CD14-positive monocyte (primary cell): ENCODE data around the gene HMOX1. TPM values are rescaled to one million over a fixed set of nuclear protein-coding genes. Genes with fewer than 3 reads are reported as not detected.

Experiments used
- DNase-seq, 3 donors: peaks; one replicate each; pipeline ENCODE4 v3.0.0-alpha.2; 2011 to 2022
- H2AFZ ChIP-seq: 2 replicates; pipeline ENCODE4 v1.6.0; 2012; ENCODE audit warnings: mild to moderate bottlenecking, low read depth, low read length, inconsistent platforms; ENCODE audit not compliant: insufficient read depth, poor library complexity, severe bottlenecking
- H3K27ac ChIP-seq, 2 donors: 1 replicate in 1 of 2; 2 replicates in 1 of 2; pipeline ENCODE4 v1.5.1; 2012 to 2013; ENCODE audit warnings: low read length in 2 of 2, control low read depth in 1 of 2, inconsistent platforms in 1 of 2, low read depth in 1 of 2, mild to moderate bottlenecking in 1 of 2
- H3K27me3 ChIP-seq, 2 donors: one replicate each; pipeline versions ENCODE4 v1.6.0 to v1.6.1; 2011 to 2013; ENCODE audit warnings: low read length in 2 of 2; ENCODE audit not compliant: control insufficient read depth in 2 of 2, insufficient read depth in 2 of 2
- H3K36me3 ChIP-seq, 2 donors: replicated peaks in 1 of 2; 1 replicate in 1 of 2; 2 replicates in 1 of 2; pipeline versions ENCODE4 v1.5.1 to v1.6.1; 2012 to 2013; ENCODE audit warnings: low read length in 2 of 2, control low read depth in 1 of 2, inconsistent platforms in 1 of 2, mild to moderate bottlenecking in 1 of 2; ENCODE audit not compliant: insufficient read depth in 2 of 2, control insufficient read depth in 1 of 2
- H3K4me1 ChIP-seq, 2 donors: 1 replicate in 1 of 2; 2 replicates in 1 of 2; pipeline versions ENCODE4 v1.5.1 to v1.6.1; 2012 to 2013; ENCODE audit warnings: low read length in 2 of 2, control low read depth in 1 of 2, inconsistent platforms in 1 of 2, mild to moderate bottlenecking in 1 of 2, moderate library complexity in 1 of 2; ENCODE audit not compliant: insufficient read depth in 2 of 2, control insufficient read depth in 1 of 2
- H3K4me2 ChIP-seq: replicated peaks from 2 replicates; pipeline ENCODE3; 2012; ENCODE audit warnings: low read length, moderate library complexity, mild to moderate bottlenecking; ENCODE audit not compliant: poor library complexity, severe bottlenecking; ENCODE audit errors: extremely low read depth
- H3K4me3 ChIP-seq, 3 experiments: fragments of 200-600 bp in 1 of 3; sonication (generic) in 1 of 3; replicated peaks in 1 of 3; 1 replicate in 2 of 3; 2 replicates in 1 of 3; pipeline ENCODE4 v1.5.1; 2011 to 2013; ENCODE audit warnings: low read length in 3 of 3, mild to moderate bottlenecking in 3 of 3, control low read depth in 2 of 3, low read depth in 2 of 3, inconsistent platforms in 1 of 3, moderate library complexity in 1 of 3
- H3K79me2 ChIP-seq: 2 replicates; pipeline ENCODE4 v1.6.0; 2012; ENCODE audit warnings: mild to moderate bottlenecking, control low read depth, inconsistent platforms, low read length, moderate library complexity; ENCODE audit not compliant: insufficient read depth
- H3K9ac ChIP-seq: 2 replicates; pipeline ENCODE4 v1.6.0; 2017; ENCODE audit warnings: low read length, mild to moderate bottlenecking; ENCODE audit not compliant: insufficient read depth, poor library complexity, severe bottlenecking
- H3K9me3 ChIP-seq, 2 donors: replicated peaks in 1 of 2; 1 replicate in 1 of 2; 2 replicates in 1 of 2; pipeline versions ENCODE4 v1.5.1 to v1.6.1; 2012 to 2013; ENCODE audit warnings: low read length in 2 of 2, control low read depth in 1 of 2; ENCODE audit not compliant: control insufficient read depth in 1 of 2, insufficient read depth in 1 of 2
- H4K20me1 ChIP-seq: 2 replicates; pipeline ENCODE4 v1.6.0; 2012; ENCODE audit warnings: mild to moderate bottlenecking, low read length, control low read depth, moderate library complexity; ENCODE audit not compliant: insufficient read depth
- H3K27ac Mint-ChIP-seq, 7 donors: one replicate each; pipeline ENCODE4 v1.8.0; 2020; ENCODE audit warnings: mild to moderate bottlenecking in 7 of 7, mixed read lengths in 7 of 7, moderate library complexity in 6 of 7, inconsistent platforms in 2 of 7
- H3K27me3 Mint-ChIP-seq, 3 donors: one replicate each; pipeline ENCODE4 v1.8.0; 2021 to 2022; ENCODE audit warnings: low read depth in 3 of 3, mild to moderate bottlenecking in 3 of 3, mixed read lengths in 3 of 3, moderate library complexity in 3 of 3, inconsistent platforms in 1 of 3
- H3K36me3 Mint-ChIP-seq, 2 donors: one replicate each; pipeline ENCODE4 v1.8.0; 2020; ENCODE audit warnings: mixed read lengths in 2 of 2, inconsistent platforms in 1 of 2, mild to moderate bottlenecking in 1 of 2
- H3K4me1 Mint-ChIP-seq: one replicate; pipeline ENCODE4 v1.8.0; 2020; ENCODE audit warnings: mild to moderate bottlenecking, mixed read lengths
- H3K4me3 Mint-ChIP-seq, 2 donors: one replicate each; pipeline ENCODE4 v1.8.0; 2020; ENCODE audit warnings: mild to moderate bottlenecking in 2 of 2, mixed read lengths in 2 of 2, moderate library complexity in 1 of 2
- H3K9me3 Mint-ChIP-seq, 7 donors: one replicate each; pipeline ENCODE4 v1.8.0; 2020 to 2022; ENCODE audit warnings: mixed read lengths in 7 of 7, mild to moderate bottlenecking in 6 of 7, moderate library complexity in 6 of 7, inconsistent platforms in 2 of 7
- CTCF ChIP-seq: fragments of 200-600 bp; IDR thresholded peaks from one replicate; pipeline ENCODE4 v1.8.0; 2022; ENCODE audit warnings: antibody characterized with exemption, mild to moderate bottlenecking
- WGBS: methylation state at CpG from one replicate; pipeline ENCODE4 v1.1.5; 2013; ENCODE audit warnings: missing lambda C conversion rate; ENCODE audit not compliant: insufficient coverage; 5-methylcytosine and 5-hydroxymethylcytosine counted together
- intact Hi-C, 2 donors: fragments of 100-400 bp; cut with micrococcal nuclease; formaldehyde crosslinking; loops; one replicate each; pipeline versions ENCODE4 v1.15.0 to v1.15.1; 2023
- polyA plus RNA-seq, 3 donors: library from polyadenylated mRNA; depleted of rRNA in 1 of 3; unstranded in 2 of 3; stranded (reverse) in 1 of 3; fragments of 300-500 nt in 2 of 3; fragments of >200 nt in 1 of 3; fragmentation: Illumina TruSeq in 2 of 3; gene quantifications; 1 replicate in 2 of 3; 2 replicates in 1 of 3; pipeline ENCODE4 v1.2.3, GENCODE V29; 2012 to 2021

The HMOX1 gene
- polyA plus RNA-seq, 3 donors: 180 to 233 (median 193) TPM

- DNase-seq: no peak
- Histone ChIP-seq H3K4me3 (no peak overlapping the region), H3K36me3 (peaks cover 0 to 9% of the 10 kb centered on the region in 2 donors), H3K9ac (no peak overlapping the region), H3K79me2 (no peaks in the 10 kb centered on the region), H3K4me1 (no peaks in the 10 kb centered on the region), H3K9me3 (no peaks in the 10 kb centered on the region), H4K20me1 (no peaks in the 10 kb centered on the region), H2AFZ (no peak overlapping the region), H3K27me3 (no peaks in the 10 kb centered on the region), H3K4me2 (no peak overlapping the region), H3K27ac (no peak overlapping the region)
- TF ChIP-seq CTCF: no peak
- Mint-ChIP-seq H3K27me3 (peaks cover 0 to 2% (median 2%) of the 10 kb centered on the region in 3 donors), H3K36me3 (peaks cover 24 to 36% of the 10 kb centered on the region in 2 donors), H3K9me3 (peaks cover 0 to 9% (median 0%) of the 10 kb centered on the region in 7 donors), H3K4me3 (no peak overlapping the region), H3K27ac (peak overlapping the region in 1 of 7 donors; percentile 86), H3K4me1 (no peaks in the 10 kb centered on the region)
- intact Hi-C loops: no loop called here
- 71% methylated on average over 9 of the region's 9 CpGs for WGBS
Measured at GRCh38 chr22:35441489-35442100, 60.7 kb downstream of the HMOX1 start.

GRCh38 chr22:35442471-35442870 is 61.6 kb downstream of the HMOX1 start:
- H3K27ac ChIP-seq: no peak overlapping the region
- H3K27me3 ChIP-seq: no peaks in the 10 kb centered on the region
- no peak overlapping the region for H2AFZ ChIP-seq
- no peaks in the 10 kb centered on the region for H4K20me1 ChIP-seq
- H3K4me1 ChIP-seq: no peaks in the 10 kb centered on the region
- no peaks in the 10 kb centered on the region for H3K79me2 ChIP-seq
- intact Hi-C loops: no loop called here
- Mint-ChIP-seq H3K4me3 (no peak overlapping the region), H3K27me3 (peaks cover 0 to 2% (median 2%) of the 10 kb centered on the region in 3 donors), H3K9me3 (peaks cover 0 to 9% (median 0%) of the 10 kb centered on the region in 7 donors), H3K27ac (no peak overlapping the region), H3K4me1 (peaks cover under 1% of the 10 kb centered on the region), H3K36me3 (peaks cover 29 to 40% of the 10 kb centered on the region in 2 donors)
- peaks cover 3 to 11% of the 10 kb centered on the region in 2 donors for H3K36me3 ChIP-seq
- no peak overlapping the region for H3K9ac ChIP-seq
- H3K4me3 ChIP-seq: no peak overlapping the region
- WGBS: 98% methylated on average over 4 of the region's 6 CpGs
- no peak overlapping the region for H3K4me2 ChIP-seq
- H3K9me3 ChIP-seq: no peaks in the 10 kb centered on the region
- no peak for TF ChIP-seq CTCF
- no peak for DNase-seq
